Neural crest cell (in vitro differentiated cells): Measurements from ENCODE around the gene PSMG1. TPM values are rescaled to one million over a fixed set of nuclear protein-coding genes. Genes with fewer than 3 reads are reported as not detected.
A peak's percentile ranks its signal among the peaks of the same experiment; 100 is the strongest.

Experiments
- DNase-seq: peaks from one replicate; pipeline ENCODE4 v3.0.0; 2021; ENCODE audit warnings: low read depth, mixed read lengths, low spot score
- H3K27ac Mint-ChIP-seq: one replicate; pipeline ENCODE4 v1.8.0; 2021; ENCODE audit warnings: mild to moderate bottlenecking, mixed read lengths; ENCODE audit not compliant: unreplicated experiment
- H3K27me3 Mint-ChIP-seq: 2 replicates; pipeline ENCODE4 v1.8.0; 2021; ENCODE audit warnings: low read depth, mild to moderate bottlenecking, mixed read lengths
- H3K36me3 Mint-ChIP-seq: 2 replicates; pipeline ENCODE4 v1.8.0; 2021; ENCODE audit warnings: low read depth, mild to moderate bottlenecking, mixed read lengths
- H3K4me1 Mint-ChIP-seq: 2 replicates; pipeline ENCODE4 v1.8.0; 2021; ENCODE audit warnings: mixed read lengths
- H3K4me3 Mint-ChIP-seq: one replicate; pipeline ENCODE4 v1.8.0; 2021; ENCODE audit warnings: mild to moderate bottlenecking, mixed read lengths
- H3K9me3 Mint-ChIP-seq: 2 replicates; pipeline ENCODE4 v1.8.0; 2021; ENCODE audit warnings: mixed read lengths
- total RNA-seq: library from RNA; stranded (reverse); gene quantifications from 2 replicates; pipeline ENCODE4 v1.2.1, GENCODE V29; 2021
- TF ChIP-seq, protein P1 (sequence below): fragments of 200-600 bp; sonication (generic); conservative IDR thresholded peaks from 2 replicates; pipeline ENCODE4 v1.5.0; 2021; ENCODE audit warnings: antibody characterized with exemption, mild to moderate bottlenecking

Gene PSMG1
- total RNA-seq, 1 donor from 2014 or later, result 71.2 TPM

DNA sequence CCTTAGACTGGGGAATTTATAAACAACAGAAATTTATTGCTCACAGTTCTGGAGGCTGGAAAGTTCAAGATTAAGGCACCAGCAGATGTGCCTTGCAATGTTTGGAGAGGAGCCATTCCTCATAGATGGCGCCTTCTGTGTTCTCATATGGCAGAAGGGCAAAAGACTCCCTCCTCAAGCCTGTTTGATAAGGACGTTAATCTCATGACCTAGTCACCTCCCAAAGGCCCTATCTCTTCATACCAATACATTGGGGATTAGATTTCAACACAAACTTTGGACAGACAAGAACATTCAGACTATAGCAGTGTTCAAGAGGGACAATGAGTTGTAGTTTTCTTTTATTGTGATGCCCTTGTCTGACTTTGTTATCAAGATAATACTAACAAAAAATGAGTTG lies 34.3 kb downstream of the PSMG1 start:
- TF ChIP-seq, protein P1, sequence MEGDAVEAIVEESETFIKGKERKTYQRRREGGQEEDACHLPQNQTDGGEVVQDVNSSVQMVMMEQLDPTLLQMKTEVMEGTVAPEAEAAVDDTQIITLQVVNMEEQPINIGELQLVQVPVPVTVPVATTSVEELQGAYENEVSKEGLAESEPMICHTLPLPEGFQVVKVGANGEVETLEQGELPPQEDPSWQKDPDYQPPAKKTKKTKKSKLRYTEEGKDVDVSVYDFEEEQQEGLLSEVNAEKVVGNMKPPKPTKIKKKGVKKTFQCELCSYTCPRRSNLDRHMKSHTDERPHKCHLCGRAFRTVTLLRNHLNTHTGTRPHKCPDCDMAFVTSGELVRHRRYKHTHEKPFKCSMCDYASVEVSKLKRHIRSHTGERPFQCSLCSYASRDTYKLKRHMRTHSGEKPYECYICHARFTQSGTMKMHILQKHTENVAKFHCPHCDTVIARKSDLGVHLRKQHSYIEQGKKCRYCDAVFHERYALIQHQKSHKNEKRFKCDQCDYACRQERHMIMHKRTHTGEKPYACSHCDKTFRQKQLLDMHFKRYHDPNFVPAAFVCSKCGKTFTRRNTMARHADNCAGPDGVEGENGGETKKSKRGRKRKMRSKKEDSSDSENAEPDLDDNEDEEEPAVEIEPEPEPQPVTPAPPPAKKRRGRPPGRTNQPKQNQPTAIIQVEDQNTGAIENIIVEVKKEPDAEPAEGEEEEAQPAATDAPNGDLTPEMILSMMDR, result no peak
- Mint-ChIP-seq H3K36me3 (peaks cover 6% of the 10 kb centered on the region), H3K4me3 (no peak overlapping the region), H3K27me3 (no peaks in the 10 kb centered on the region), H3K27ac (no peak overlapping the region), H3K9me3 (peaks cover 3% of the 10 kb centered on the region), H3K4me1 (no peaks in the 10 kb centered on the region)
- DNase-seq, result no peak

DNA sequence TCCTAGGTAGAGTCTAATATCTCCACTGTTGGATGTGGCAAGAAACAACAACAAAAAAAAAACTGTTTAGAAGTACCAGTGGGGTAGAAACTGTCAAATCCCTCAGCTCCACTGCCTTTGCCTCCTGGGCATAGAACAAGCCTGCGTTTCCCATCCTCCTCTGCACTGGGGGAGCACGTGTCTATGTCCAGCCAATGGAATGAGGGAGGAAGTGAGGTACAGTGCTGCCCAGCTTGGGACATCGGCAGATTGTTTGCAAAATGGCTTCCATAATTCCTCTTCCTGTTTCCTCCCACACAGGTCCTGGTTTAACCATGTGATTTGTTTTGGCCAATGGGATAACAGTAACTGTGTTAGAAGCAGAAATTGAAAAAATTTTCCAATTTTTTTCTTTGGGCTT lies 39.1 kb downstream of the PSMG1 start:
- Mint-ChIP-seq H3K4me1 (no peaks in the 10 kb centered on the region), H3K27ac (no peak overlapping the region), H3K36me3 (peaks cover 9% of the 10 kb centered on the region), H3K4me3 (no peak overlapping the region), H3K27me3 (no peaks in the 10 kb centered on the region), H3K9me3 (peaks cover 3% of the 10 kb centered on the region)
- TF ChIP-seq, protein P1, result no peak
- no peak for DNase-seq

DNA sequence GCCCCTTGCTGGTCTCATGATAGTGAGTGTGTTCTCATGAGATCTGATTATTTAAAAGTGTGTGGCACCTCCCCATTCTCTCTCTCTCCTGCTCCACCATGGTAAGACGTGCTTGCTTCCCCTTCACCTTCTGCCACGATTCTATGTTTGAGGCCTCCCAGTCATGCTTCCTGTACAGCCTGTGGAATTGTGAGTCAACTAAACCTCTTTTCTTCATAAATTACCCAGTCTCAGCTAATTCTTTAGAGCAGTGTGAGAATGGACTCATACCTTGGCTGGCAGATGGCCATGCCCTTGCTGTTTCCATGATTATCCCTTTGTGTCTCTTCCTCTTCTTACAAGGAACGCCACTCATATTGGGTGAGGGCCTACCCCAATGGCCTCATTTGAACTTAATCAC lies 40.3 kb downstream of the PSMG1 start:
- DNase-seq, result no peak
- Mint-ChIP-seq H3K4me3 (no peak overlapping the region), H3K27me3 (no peaks in the 10 kb centered on the region), H3K36me3 (peaks cover 9% of the 10 kb centered on the region), H3K27ac (no peak overlapping the region), H3K9me3 (peaks cover 3% of the 10 kb centered on the region), H3K4me1 (peaks cover 4% of the 10 kb centered on the region)
- TF ChIP-seq, protein P1, result no peak

DNA sequence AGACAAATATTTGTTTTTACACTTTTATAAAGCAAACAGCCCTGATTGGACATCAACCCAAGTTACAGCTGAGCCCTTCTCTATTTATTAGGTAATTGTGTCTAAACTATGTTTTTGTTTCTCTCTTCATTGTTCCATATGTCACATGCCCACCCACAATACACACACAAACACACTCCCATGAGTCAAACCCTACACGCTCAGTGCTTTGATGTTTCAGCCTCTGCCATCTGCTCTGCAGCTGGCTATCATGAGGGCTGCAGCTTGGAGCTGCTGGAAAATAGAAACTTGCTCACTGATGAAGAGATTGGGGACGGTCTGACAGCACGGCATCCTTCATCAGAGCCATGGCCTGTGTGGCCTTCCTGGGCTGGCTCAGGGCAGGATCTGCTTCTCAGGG lies 41.7 kb downstream of the PSMG1 start:
- Mint-ChIP-seq H3K4me3 (no peak overlapping the region), H3K27ac (no peak overlapping the region), H3K36me3 (peaks cover 7% of the 10 kb centered on the region), H3K9me3 (no peaks in the 10 kb centered on the region), H3K27me3 (no peaks in the 10 kb centered on the region), H3K4me1 (peaks cover 13% of the 10 kb centered on the region)
- TF ChIP-seq, protein P1, result no peak
- no peak for DNase-seq

DNA sequence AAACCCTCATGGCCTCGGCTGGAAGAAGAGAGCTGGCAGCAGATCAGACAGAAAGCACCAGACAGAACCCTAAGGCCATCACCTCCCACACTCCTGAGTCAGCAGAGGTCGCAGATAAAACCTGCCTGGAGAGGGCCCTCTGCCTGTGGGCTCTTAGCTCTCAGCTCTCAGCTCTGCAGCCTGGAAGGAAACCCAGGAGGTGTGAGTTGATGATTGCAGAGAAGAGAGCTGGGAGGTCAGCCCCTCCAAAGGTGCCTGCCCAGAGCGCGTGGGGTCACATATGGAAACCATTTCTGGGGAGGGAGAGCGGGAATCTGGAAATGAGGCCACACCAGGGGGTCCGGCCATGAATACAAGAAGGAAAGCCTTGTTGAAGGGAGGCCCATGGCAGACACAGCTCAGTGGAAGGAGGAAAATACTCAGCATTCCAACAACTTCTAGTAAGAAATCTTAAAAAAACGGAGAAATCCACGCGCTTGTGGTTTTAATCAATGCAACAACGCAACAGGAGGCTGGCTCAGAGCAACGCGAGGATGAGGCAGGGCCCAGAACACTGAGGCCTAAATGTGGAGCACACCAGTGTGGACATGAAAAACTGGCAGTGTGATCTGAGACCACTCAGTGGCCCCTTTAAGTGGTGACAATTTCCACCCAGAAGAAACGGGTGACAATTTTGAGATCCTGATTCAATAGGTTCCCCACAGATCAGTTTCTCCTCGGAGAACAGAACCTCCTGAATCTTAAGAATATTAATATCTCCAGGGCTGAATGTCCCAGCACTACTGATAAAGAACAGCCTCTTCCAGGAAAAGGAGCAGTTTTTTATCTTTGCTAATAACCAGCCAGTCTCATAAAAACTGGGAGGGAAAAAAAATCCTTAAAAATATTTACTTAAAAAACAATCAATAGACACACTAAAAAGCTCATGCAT lies 45.7 kb downstream of the PSMG1 start:
- H3K4me3 Mint-ChIP-seq, result no peak overlapping the region
- no peaks in the 10 kb centered on the region for H3K27me3 Mint-ChIP-seq

More for the DNA sequence above, 45.7 kb downstream of the PSMG1 start:
- Mint-ChIP-seq H3K9me3 (no peaks in the 10 kb centered on the region), H3K27ac (peak overlapping the region; percentile 53), H3K36me3 (no peaks in the 10 kb centered on the region), H3K4me1 (peaks cover 16% of the 10 kb centered on the region)
- DNase-seq, result no peak
- TF ChIP-seq, protein P1, result no peak
